Colonic mucosa (tissue), 4 donors: Measurements from ENCODE around the gene MITF. TPM values are rescaled to one million over a fixed set of nuclear protein-coding genes. Genes with fewer than 3 reads are reported as not detected.

Source experiments
- DNase-seq: peaks from one replicate; pipeline ENCODE4 v3.0.0-alpha.2; 2020
- H3K27ac ChIP-seq: fragments of 200-600 bp; one replicate; pipeline ENCODE4 v1.8.0; 2021
- H3K27me3 ChIP-seq: fragments of 200-600 bp; one replicate; pipeline ENCODE4 v1.8.0; 2021
- H3K36me3 ChIP-seq: fragments of 200-600 bp; one replicate; pipeline ENCODE4 v1.8.0; 2021
- H3K4me1 ChIP-seq: fragments of 200-600 bp; one replicate; pipeline ENCODE4 v1.8.0; 2021; ENCODE audit warnings: mild to moderate bottlenecking
- H3K4me3 ChIP-seq: fragments of 200-600 bp; one replicate; pipeline ENCODE4 v1.8.0; 2021
- H3K9ac ChIP-seq, 2 donors: one replicate each; pipeline ENCODE4 v1.7.0; 2013; ENCODE audit warnings: control low read depth in 2 of 2, low read depth in 2 of 2, low read length in 2 of 2
- H3K9me3 ChIP-seq: fragments of 200-600 bp; one replicate; pipeline ENCODE4 v1.8.0; 2021
- CTCF ChIP-seq: fragments of 200-600 bp; IDR thresholded peaks from one replicate; pipeline ENCODE4 v1.8.0; 2022; ENCODE audit warnings: antibody characterized with exemption, mild to moderate bottlenecking
- intact Hi-C: fragments of 100-400 bp; cut with DNase I; formaldehyde crosslinking; loops from one replicate; pipeline ENCODE4 v1.14.1; 2022
- total RNA-seq, 2 donors: library from RNA; stranded (reverse); fragmentation: NEBNext Ultra II Directional in 1 of 2; extraction: Animal tissue kit (Norgen Biotek cat#: 25700) in 1 of 2; gene quantifications; one replicate each; pipeline ENCODE4 v1.2.1, GENCODE V29; 2021
- donor health status: healthy.
- donor health status: DM: no; HTN: no; CAD: no.
- donor health status: DM: no; HTN: no; CAD: no.

The MITF gene
- total RNA-seq, 2 donors from 2014 or later: 2.9 to 5.8 TPM

GRCh38 chr3:69976021-69976420 lies 236.8 kb downstream of the MITF start:
- Histone ChIP-seq H3K27me3 (no peaks in the 10 kb centered on the region), H3K9ac (no peak overlapping the region), H3K9me3 (no peaks in the 10 kb centered on the region), H3K27ac (no peak overlapping the region), H3K36me3 (no peaks in the 10 kb centered on the region), H3K4me3 (no peak overlapping the region), H3K4me1 (no peaks in the 10 kb centered on the region)
- no peak for TF ChIP-seq CTCF
- intact Hi-C loops: no loop called here
- DNase-seq: no peak

GRCh38 chr3:69983546-69984265 lies 244.4 kb downstream of the MITF start:
- intact Hi-C loops: no loop called here

GRCh38 chr3:69985266-69985665 lies 246.0 kb downstream of the MITF start:
- H3K4me1 ChIP-seq: no peaks in the 10 kb centered on the region
- H3K4me3 ChIP-seq: no peak overlapping the region
- no peaks in the 10 kb centered on the region for H3K36me3 ChIP-seq
- H3K27ac ChIP-seq: no peak overlapping the region
- no peak for DNase-seq
- H3K9me3 ChIP-seq: no peaks in the 10 kb centered on the region
- TF ChIP-seq CTCF: no peak
- intact Hi-C loops: no loop called here
- no peak overlapping the region for H3K9ac ChIP-seq
- H3K27me3 ChIP-seq: no peaks in the 10 kb centered on the region

More at GRCh38 chr3:69983546-69984265, 244.4 kb downstream of the MITF start:
- Histone ChIP-seq H3K4me3 (no peak overlapping the region), H3K9ac (no peak overlapping the region), H3K4me1 (no peaks in the 10 kb centered on the region), H3K27ac (no peak overlapping the region), H3K27me3 (no peaks in the 10 kb centered on the region), H3K9me3 (no peaks in the 10 kb centered on the region), H3K36me3 (no peaks in the 10 kb centered on the region)
- no peak for TF ChIP-seq CTCF
- no peak for DNase-seq

- Histone ChIP-seq H3K27me3 (no peaks in the 10 kb centered on the region), H3K36me3 (no peaks in the 10 kb centered on the region), H3K9ac (no peak overlapping the region), H3K4me3 (no peak overlapping the region), H3K4me1 (no peaks in the 10 kb centered on the region), H3K27ac (no peak overlapping the region), H3K9me3 (no peaks in the 10 kb centered on the region)
- intact Hi-C loops: no loop called here
- TF ChIP-seq CTCF: no peak
- DNase-seq: no peak
Measured at GRCh38 chr3:69986419-69986818, 247.2 kb downstream of the MITF start.

- Histone ChIP-seq H3K9ac (no peak overlapping the region), H3K4me1 (no peaks in the 10 kb centered on the region), H3K9me3 (no peaks in the 10 kb centered on the region), H3K4me3 (no peak overlapping the region), H3K27ac (no peak overlapping the region), H3K36me3 (no peaks in the 10 kb centered on the region), H3K27me3 (no peaks in the 10 kb centered on the region)
- intact Hi-C loops: no loop called here
- no peak for TF ChIP-seq CTCF
- DNase-seq: no peak
Measured at GRCh38 chr3:69987833-69988232, 248.6 kb downstream of the MITF start.
